Measurements from ENCODE around the gene FGF14.

DNA sequence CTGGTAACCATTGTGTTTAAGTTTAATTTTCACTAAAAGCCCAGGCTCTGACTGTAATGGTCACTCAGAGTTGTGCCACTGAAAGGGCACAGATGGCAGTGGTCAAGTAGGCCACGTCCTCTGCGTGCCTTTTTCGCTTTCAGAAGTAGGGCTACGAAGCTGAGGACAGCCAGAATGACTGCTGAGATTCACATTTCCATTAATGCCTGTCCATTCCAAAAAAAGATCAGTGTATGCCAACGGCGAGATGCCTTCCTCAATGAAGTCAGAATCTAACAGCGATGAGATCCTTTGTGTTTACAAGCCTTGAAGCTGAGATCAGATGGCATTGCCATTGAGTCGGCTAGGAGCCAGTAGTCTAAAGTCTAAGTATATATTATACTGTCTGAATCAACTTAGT is 311.3 kb downstream of the FGF14 start:
- TF ChIP-seq, protein P1, sequence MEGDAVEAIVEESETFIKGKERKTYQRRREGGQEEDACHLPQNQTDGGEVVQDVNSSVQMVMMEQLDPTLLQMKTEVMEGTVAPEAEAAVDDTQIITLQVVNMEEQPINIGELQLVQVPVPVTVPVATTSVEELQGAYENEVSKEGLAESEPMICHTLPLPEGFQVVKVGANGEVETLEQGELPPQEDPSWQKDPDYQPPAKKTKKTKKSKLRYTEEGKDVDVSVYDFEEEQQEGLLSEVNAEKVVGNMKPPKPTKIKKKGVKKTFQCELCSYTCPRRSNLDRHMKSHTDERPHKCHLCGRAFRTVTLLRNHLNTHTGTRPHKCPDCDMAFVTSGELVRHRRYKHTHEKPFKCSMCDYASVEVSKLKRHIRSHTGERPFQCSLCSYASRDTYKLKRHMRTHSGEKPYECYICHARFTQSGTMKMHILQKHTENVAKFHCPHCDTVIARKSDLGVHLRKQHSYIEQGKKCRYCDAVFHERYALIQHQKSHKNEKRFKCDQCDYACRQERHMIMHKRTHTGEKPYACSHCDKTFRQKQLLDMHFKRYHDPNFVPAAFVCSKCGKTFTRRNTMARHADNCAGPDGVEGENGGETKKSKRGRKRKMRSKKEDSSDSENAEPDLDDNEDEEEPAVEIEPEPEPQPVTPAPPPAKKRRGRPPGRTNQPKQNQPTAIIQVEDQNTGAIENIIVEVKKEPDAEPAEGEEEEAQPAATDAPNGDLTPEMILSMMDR (IDR thresholded peaks at IDR 0.05; ENCODE audit: insufficient read depth, low read depth, low read length), result no peak
- TF ChIP-seq EZH2 (IDR thresholded peaks at IDR 0.05; ENCODE audit: insufficient read depth, low read length), result no peak

Measured in astrocyte (in vitro differentiated cells and primary cell).